NCI-H345 treated with DMSO at 0.1 percent for 48 hours (cell line): Measurements from ENCODE around the gene NEDD4.
"Not testable (repeated sequence)": the region's sequence is repeated elsewhere in the genome, so short reads cannot be mapped to it uniquely, and the experiment has no call there.

ENCODE experiments used
- DNase-seq: peaks from one replicate; lab custom pipeline; 2025; ENCODE audit not compliant: unreplicated experiment; lab: John Stamatoyannopoulos, UW

Gene NEDD4

GRCh38 chr15:55959744-55960447 is 33.5 kb downstream of the NEDD4 start:
- no peak for DNase-seq

GRCh38 chr15:55958349-55958748 is 35.1 kb downstream of the NEDD4 start:
- DNase-seq, result no peak

GRCh38 chr15:55954862-55955605 is 38.4 kb downstream of the NEDD4 start:
- no peak for DNase-seq

- not testable (repeated sequence) for DNase-seq
Observed at GRCh38 chr15:55952501-55953274, 40.7 kb downstream of the NEDD4 start.

- DNase-seq, result not testable (repeated sequence)
Observed at GRCh38 chr15:55944606-55945005, 48.8 kb downstream of the NEDD4 start.

GRCh38 chr15:55942332-55942731 is 51.1 kb downstream of the NEDD4 start:
- DNase-seq, result no peak

- no peak for DNase-seq
Observed at GRCh38 chr15:55937040-55937439, 56.4 kb downstream of the NEDD4 start.

GRCh38 chr15:55928955-55929354 is 64.5 kb downstream of the NEDD4 start:
- DNase-seq, result no peak

GRCh38 chr15:55921744-55922143 is 71.7 kb downstream of the NEDD4 start:
- no peak for DNase-seq

- DNase-seq, result no peak
Observed at GRCh38 chr15:55917881-55918296, 75.5 kb downstream of the NEDD4 start.

- DNase-seq, result no peak
Observed at GRCh38 chr15:55916666-55917409, 76.6 kb downstream of the NEDD4 start.

GRCh38 chr15:55915876-55916567 is 77.4 kb downstream of the NEDD4 start:
- DNase-seq, result no peak

GRCh38 chr15:55915221-55915620 is 78.2 kb downstream of the NEDD4 start:
- no peak for DNase-seq

GRCh38 chr15:55914446-55914845 is 79.0 kb downstream of the NEDD4 start:
- DNase-seq, result no peak

GRCh38 chr15:55912982-55913381 is 80.4 kb downstream of the NEDD4 start:
- no peak for DNase-seq

- DNase-seq, result no peak
Observed at GRCh38 chr15:55909036-55909811, 84.2 kb downstream of the NEDD4 start.

- no peak for DNase-seq
Observed at GRCh38 chr15:55907797-55908196, 85.6 kb downstream of the NEDD4 start.

- DNase-seq, result no peak
Observed at GRCh38 chr15:55902981-55903380, 90.4 kb downstream of the NEDD4 start.

- DNase-seq, result no peak
Observed at GRCh38 chr15:55900019-55900418, 93.4 kb downstream of the NEDD4 start.

- no peak for DNase-seq
Observed at GRCh38 chr15:55899537-55899936, 93.9 kb downstream of the NEDD4 start.
